ENCODE results near the gene TGFBR2. TPM values are rescaled to one million over a fixed set of nuclear protein-coding genes. Genes with fewer than 3 reads are reported as not detected.

Gene TGFBR2
- total RNA-seq, 1 experiment from 2014 or later, result 16.1 TPM

- no peaks in the 10 kb centered on the region for H3K36me3 ChIP-seq (ENCODE audit: insufficient read depth, low read length, poor library complexity, severe bottlenecking)
- peak overlapping the region; percentile 91 for H3K27ac ChIP-seq (ENCODE audit: low read depth, low read length, poor library complexity, severe bottlenecking)
- H3K27me3 ChIP-seq (replicated peaks; ENCODE audit: insufficient read depth, low read depth, low read length, poor library complexity), result no peaks in the 10 kb centered on the region
- POLR2A ChIA-PET (ENCODE audit: low non-redundant PET), result no interaction called here
- no TSS peak for BruUV-seq (replicated peaks)
- CTCF ChIA-PET, result interaction anchor here (0.7 kb wide), 1 partner anchor 87 kb away, joined by 3 read pairs; no protein-coding TSS in a partner anchor
- H3K4me3 ChIP-seq (ENCODE audit: low read depth, low read length, poor library complexity, severe bottlenecking), result peak overlapping the region; percentile 89
- H3K9me3 ChIP-seq (ENCODE audit: low read depth, low read length, poor library complexity, severe bottlenecking), result no peaks in the 10 kb centered on the region
- peaks cover 26% of the 10 kb centered on the region for H3K4me1 ChIP-seq (ENCODE audit: insufficient read depth, low read length, poor library complexity, severe bottlenecking)
- intact Hi-C loops (cut with micrococcal nuclease; ENCODE audit: unreplicated experiment), result loop anchor here (2.0 kb wide), 2 partner anchors 49 to 87 kb away; no protein-coding TSS in a partner anchor
- no peak for DNase-seq (ENCODE audit: low spot score)
- TF ChIP-seq CTCF (conservative IDR thresholded peaks at IDR 0.05; ENCODE audit: low read depth, low read length), result no peak
- no peak for TF ChIP-seq EZH2 (IDR thresholded peaks at IDR 0.05; ENCODE audit: borderline replicate concordance, low read depth, low read length, poor library complexity, severe bottlenecking)
Observed at GRCh38 chr3:30605706-30606300, 598 bp upstream of the TGFBR2 start.

GRCh38 chr3:30607032-30607833 lies 832 bp downstream of the TGFBR2 start:
- POLR2A ChIA-PET (ENCODE audit: low non-redundant PET), result no interaction called here
- no peaks in the 10 kb centered on the region for H3K9me3 ChIP-seq (ENCODE audit: low read depth, low read length, poor library complexity, severe bottlenecking)
- no peaks in the 10 kb centered on the region for H3K36me3 ChIP-seq (ENCODE audit: insufficient read depth, low read length, poor library complexity, severe bottlenecking)
- peaks cover 39% of the 10 kb centered on the region for H3K4me1 ChIP-seq (ENCODE audit: insufficient read depth, low read length, poor library complexity, severe bottlenecking)
- peak; percentile 61 for DNase-seq (ENCODE audit: low spot score)
- no TSS peak for BruUV-seq (replicated peaks)
- CTCF ChIA-PET, result no interaction called here
- TF ChIP-seq EZH2 (IDR thresholded peaks at IDR 0.05; ENCODE audit: borderline replicate concordance, low read depth, low read length, poor library complexity, severe bottlenecking) (no peak), CTCF (conservative IDR thresholded peaks at IDR 0.05; ENCODE audit: low read depth, low read length) (no peak)
- intact Hi-C loops (cut with micrococcal nuclease; ENCODE audit: unreplicated experiment), result loop anchor here (2.0 kb wide), 2 partner anchors 48 to 86 kb away; no protein-coding TSS in a partner anchor
- H3K4me3 ChIP-seq (ENCODE audit: low read depth, low read length, poor library complexity, severe bottlenecking), result peak overlapping the region; percentile 89
- peak overlapping the region; percentile 91 for H3K27ac ChIP-seq (ENCODE audit: low read depth, low read length, poor library complexity, severe bottlenecking)
- no peaks in the 10 kb centered on the region for H3K27me3 ChIP-seq (replicated peaks; ENCODE audit: insufficient read depth, low read depth, low read length, poor library complexity)

GRCh38 chr3:30608598-30608947 lies 2.2 kb downstream of the TGFBR2 start:
- no peaks in the 10 kb centered on the region for H3K36me3 ChIP-seq (ENCODE audit: insufficient read depth, low read length, poor library complexity, severe bottlenecking)
- TF ChIP-seq CTCF (conservative IDR thresholded peaks at IDR 0.05; ENCODE audit: low read depth, low read length) (no peak), EZH2 (IDR thresholded peaks at IDR 0.05; ENCODE audit: borderline replicate concordance, low read depth, low read length, poor library complexity, severe bottlenecking) (no peak)
- no peak overlapping the region for H3K27ac ChIP-seq (ENCODE audit: low read depth, low read length, poor library complexity, severe bottlenecking)

More at GRCh38 chr3:30608598-30608947, 2.2 kb downstream of the TGFBR2 start:
- H3K4me3 ChIP-seq (ENCODE audit: low read depth, low read length, poor library complexity, severe bottlenecking), result peak overlapping the region; percentile 14
- BruUV-seq (replicated peaks), result TSS peak; percentile 30
- ChIA-PET CTCF (no interaction called here), POLR2A (ENCODE audit: low non-redundant PET) (no interaction called here)
- no peaks in the 10 kb centered on the region for H3K27me3 ChIP-seq (replicated peaks; ENCODE audit: insufficient read depth, low read depth, low read length, poor library complexity)
- no peaks in the 10 kb centered on the region for H3K9me3 ChIP-seq (ENCODE audit: low read depth, low read length, poor library complexity, severe bottlenecking)
- intact Hi-C loops (cut with micrococcal nuclease; ENCODE audit: unreplicated experiment), result no loop called here
- H3K4me1 ChIP-seq (ENCODE audit: insufficient read depth, low read length, poor library complexity, severe bottlenecking), result peaks cover 33% of the 10 kb centered on the region
- DNase-seq (ENCODE audit: low spot score), result no peak
